ENCODE measurements around the gene TENM4. TPM values are rescaled to one million over a fixed set of nuclear protein-coding genes. Genes with fewer than 3 reads are reported as not detected.
A peak's percentile ranks its signal among the peaks of the same experiment; 100 is the strongest.

TENM4 gene
- polyA plus RNA-seq, 1 of the 3 experiments (the other 2 are of a cell fraction): 16.7 TPM

GRCh38 chr11:78759071-78759470 lies 681.8 kb downstream of the TENM4 start:
- ChIA-PET POLR2A (no interaction called here), CTCF (interaction anchor here (0.7 to 1.4 kb wide), 2 partner anchors 10 to 113 kb away, joined by 3 to 4 read pairs; no protein-coding TSS in a partner anchor)
- Histone ChIP-seq H3K9ac (no peak overlapping the region), H3K4me1 (ENCODE audit: control insufficient read depth in 1 of 2, insufficient read depth in 2 of 2, low read depth in 1 of 2, low read length in 1 of 2) (peaks cover 0 to 14% of the 10 kb centered on the region in 2 experiments; a peak in 2 of 4 replicates), H4K20me1 (ENCODE audit: insufficient read depth) (no peaks in the 10 kb centered on the region), H3K79me2 (ENCODE audit: insufficient read depth) (no peaks in the 10 kb centered on the region), H3K4me3 (ENCODE audit: low read depth in 2 of 2, low read length in 1 of 2) (no peak overlapping the region), H3K9me2 (no peaks in the 10 kb centered on the region), H2AFZ (ENCODE audit: low read depth) (no peak overlapping the region), H3K36me3 (replicated peaks in 1 of 2; ENCODE audit: control insufficient read depth in 1 of 2, insufficient read depth in 2 of 2, low read length in 1 of 2) (peaks cover 0 to 42% of the 10 kb centered on the region in 2 experiments), H3K27me3 (ENCODE audit: insufficient read depth) (no peaks in the 10 kb centered on the region), H3K27ac (ENCODE audit: low read depth in 2 of 2, low read length in 1 of 2) (peak overlapping the region in 1 of 2 experiments; percentile 69; a peak in 2 of 4 replicates), H3F3A (replicated peaks; ENCODE audit: insufficient read depth) (no peaks in the 10 kb centered on the region), H3K9me3 (no peaks in the 10 kb centered on the region), H3K4me2 (no peak overlapping the region)
- no peak for DNase-seq
- WGBS (ENCODE audit: low lambda C conversion rate): 82% methylated on average over 4 of the region's 4 CpGs
- TF ChIP-seq CHD2 (IDR thresholded peaks at IDR 0.05; ENCODE audit: low read length, partially characterized antibody) (no peak), TCF12 (IDR thresholded peaks at IDR 0.05) (no peak)

DNA sequence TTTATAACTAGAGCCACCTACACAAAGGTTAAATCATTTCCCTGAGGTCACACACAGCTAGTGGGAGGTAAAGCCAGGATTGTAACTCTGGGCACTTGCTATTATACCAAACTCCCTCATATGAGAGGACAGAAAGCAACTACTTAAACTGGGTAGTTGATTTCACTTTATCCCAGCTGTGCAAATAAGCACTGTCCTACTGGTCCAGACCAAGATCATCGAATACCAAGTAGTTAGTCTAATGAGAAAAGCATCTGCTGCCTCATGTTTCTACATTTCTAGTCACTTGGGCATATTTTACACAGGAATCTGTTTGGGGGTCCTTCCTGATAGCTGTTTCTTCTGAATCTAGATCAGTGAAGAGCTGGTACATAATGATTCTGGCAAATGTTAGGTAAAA lies 687.5 kb downstream of the TENM4 start:
- Histone ChIP-seq H3K79me2 (ENCODE audit: insufficient read depth) (no peaks in the 10 kb centered on the region), H3K4me3 (ENCODE audit: low read depth in 2 of 2, low read length in 1 of 2) (no peak overlapping the region), H3F3A (replicated peaks; ENCODE audit: insufficient read depth) (no peaks in the 10 kb centered on the region), H3K27ac (ENCODE audit: low read depth in 2 of 2, low read length in 1 of 2) (peak overlapping the region in 1 of 2 experiments; percentile 50; a peak in 2 of 4 replicates), H3K27me3 (ENCODE audit: insufficient read depth) (no peaks in the 10 kb centered on the region), H3K9me2 (no peaks in the 10 kb centered on the region), H3K9me3 (no peaks in the 10 kb centered on the region), H3K4me1 (ENCODE audit: control insufficient read depth in 1 of 2, insufficient read depth in 2 of 2, low read depth in 1 of 2, low read length in 1 of 2) (peaks cover 0 to 24% of the 10 kb centered on the region in 2 experiments; a peak in 2 of 4 replicates), H3K9ac (no peak overlapping the region), H2AFZ (ENCODE audit: low read depth) (no peak overlapping the region), H4K20me1 (ENCODE audit: insufficient read depth) (no peaks in the 10 kb centered on the region), H3K36me3 (replicated peaks in 1 of 2; ENCODE audit: control insufficient read depth in 1 of 2, insufficient read depth in 2 of 2, low read length in 1 of 2) (peaks cover 0 to 33% of the 10 kb centered on the region in 2 experiments), H3K4me2 (no peak overlapping the region)
- WGBS (ENCODE audit: low lambda C conversion rate): 36% methylated on average over 1 of the region's 1 CpG
- no peak for DNase-seq
- CTCF ChIA-PET: no interaction called here
- TF ChIP-seq RCOR1 (IDR thresholded peaks at IDR 0.05; ENCODE audit: low read length) (no peak), FOXJ3 (CRISPR knock-in tag; IDR thresholded peaks at IDR 0.05) (no peak), RFX5 (IDR thresholded peaks at IDR 0.05; ENCODE audit: low read length) (no peak), NFIC (IDR thresholded peaks at IDR 0.05; ENCODE audit: borderline replicate concordance) (no peak), SMC3 (IDR thresholded peaks at IDR 0.05; ENCODE audit: low read depth, low read length) (no peak), MEF2A (IDR thresholded peaks at IDR 0.05; ENCODE audit: borderline replicate concordance, low read depth) (no peak), POLR2AphosphoS5 (IDR thresholded peaks at IDR 0.05; ENCODE audit: low read depth, low read length) (no peak), USF1 (IDR thresholded peaks at IDR 0.05; ENCODE audit: borderline replicate concordance, low read depth) (no peak), GABPA (IDR thresholded peaks at IDR 0.05; ENCODE audit: low read depth) (no peak)
- TF ChIP-seq, protein P1, sequence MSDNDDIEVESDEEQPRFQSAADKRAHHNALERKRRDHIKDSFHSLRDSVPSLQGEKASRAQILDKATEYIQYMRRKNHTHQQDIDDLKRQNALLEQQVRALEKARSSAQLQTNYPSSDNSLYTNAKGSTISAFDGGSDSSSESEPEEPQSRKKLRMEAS (IDR thresholded peaks at IDR 0.05; ENCODE audit: low read depth): no peak
- TF ChIP-seq, protein P2, sequence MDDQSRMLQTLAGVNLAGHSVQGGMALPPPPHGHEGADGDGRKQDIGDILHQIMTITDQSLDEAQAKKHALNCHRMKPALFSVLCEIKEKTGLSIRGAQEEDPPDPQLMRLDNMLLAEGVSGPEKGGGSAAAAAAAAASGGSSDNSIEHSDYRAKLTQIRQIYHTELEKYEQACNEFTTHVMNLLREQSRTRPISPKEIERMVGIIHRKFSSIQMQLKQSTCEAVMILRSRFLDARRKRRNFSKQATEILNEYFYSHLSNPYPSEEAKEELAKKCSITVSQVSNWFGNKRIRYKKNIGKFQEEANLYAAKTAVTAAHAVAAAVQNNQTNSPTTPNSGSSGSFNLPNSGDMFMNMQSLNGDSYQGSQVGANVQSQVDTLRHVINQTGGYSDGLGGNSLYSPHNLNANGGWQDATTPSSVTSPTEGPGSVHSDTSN (IDR thresholded peaks at IDR 0.05): no peak
- TF ChIP-seq, protein P3, sequence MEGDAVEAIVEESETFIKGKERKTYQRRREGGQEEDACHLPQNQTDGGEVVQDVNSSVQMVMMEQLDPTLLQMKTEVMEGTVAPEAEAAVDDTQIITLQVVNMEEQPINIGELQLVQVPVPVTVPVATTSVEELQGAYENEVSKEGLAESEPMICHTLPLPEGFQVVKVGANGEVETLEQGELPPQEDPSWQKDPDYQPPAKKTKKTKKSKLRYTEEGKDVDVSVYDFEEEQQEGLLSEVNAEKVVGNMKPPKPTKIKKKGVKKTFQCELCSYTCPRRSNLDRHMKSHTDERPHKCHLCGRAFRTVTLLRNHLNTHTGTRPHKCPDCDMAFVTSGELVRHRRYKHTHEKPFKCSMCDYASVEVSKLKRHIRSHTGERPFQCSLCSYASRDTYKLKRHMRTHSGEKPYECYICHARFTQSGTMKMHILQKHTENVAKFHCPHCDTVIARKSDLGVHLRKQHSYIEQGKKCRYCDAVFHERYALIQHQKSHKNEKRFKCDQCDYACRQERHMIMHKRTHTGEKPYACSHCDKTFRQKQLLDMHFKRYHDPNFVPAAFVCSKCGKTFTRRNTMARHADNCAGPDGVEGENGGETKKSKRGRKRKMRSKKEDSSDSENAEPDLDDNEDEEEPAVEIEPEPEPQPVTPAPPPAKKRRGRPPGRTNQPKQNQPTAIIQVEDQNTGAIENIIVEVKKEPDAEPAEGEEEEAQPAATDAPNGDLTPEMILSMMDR (IDR thresholded peaks at IDR 0.05): no peak
- POLR2A ChIA-PET: no interaction called here

All from SK-N-SH (cell line).